ENCODE measurements around the gene HAGHL.
"Not testable (repeated sequence)": the region's sequence is repeated elsewhere in the genome, so short reads cannot be mapped to it uniquely, and the experiment has no call there.

Gene HAGHL

DNA sequence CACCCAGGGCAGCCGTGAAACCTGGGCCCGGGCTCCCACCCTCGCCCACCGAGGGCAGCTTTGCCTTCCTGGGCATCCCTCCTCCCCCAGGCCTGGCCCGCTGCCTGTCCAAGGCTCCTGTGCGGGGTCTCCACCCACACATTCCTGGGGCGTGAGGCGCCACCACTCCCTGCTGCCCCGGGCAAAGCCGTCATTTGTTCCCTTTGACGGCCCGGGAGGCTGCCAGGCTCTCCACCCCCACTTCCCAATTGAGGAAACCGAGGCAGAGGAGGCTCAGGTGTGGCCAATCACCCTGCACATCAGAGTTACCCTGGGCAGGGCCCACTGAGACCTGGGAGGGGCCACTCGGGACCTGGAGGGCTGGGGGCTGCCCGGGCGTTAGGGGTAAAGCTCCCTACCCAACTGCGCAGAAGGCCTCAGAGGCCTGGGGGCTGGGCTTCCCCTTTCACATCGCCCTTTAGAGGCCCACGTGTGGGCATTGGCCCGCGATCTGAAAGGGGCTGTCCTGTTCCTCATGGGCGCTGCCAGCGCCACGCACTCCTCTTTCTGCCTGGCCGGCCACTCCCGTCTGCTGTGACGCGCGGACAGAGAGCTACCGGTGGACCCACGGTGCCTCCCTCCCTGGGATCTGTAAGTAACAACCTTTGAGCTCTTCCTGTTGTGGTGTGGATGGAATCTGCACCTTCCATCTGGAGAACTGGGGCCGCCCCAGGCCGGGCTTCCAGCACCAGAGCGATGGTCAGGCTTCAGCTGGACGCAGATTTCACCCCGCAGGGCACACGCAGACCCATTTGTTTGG, 33.8 kb downstream of the HAGHL start, which contains the start of gene MSLN:
Gene MSLN, plus strand, starts transcription at position 190 of the 799 bp plus-strand sequence. CDS start 1,947 bp downstream, outside the sequence.
- no peak for DNase-seq

DNA sequence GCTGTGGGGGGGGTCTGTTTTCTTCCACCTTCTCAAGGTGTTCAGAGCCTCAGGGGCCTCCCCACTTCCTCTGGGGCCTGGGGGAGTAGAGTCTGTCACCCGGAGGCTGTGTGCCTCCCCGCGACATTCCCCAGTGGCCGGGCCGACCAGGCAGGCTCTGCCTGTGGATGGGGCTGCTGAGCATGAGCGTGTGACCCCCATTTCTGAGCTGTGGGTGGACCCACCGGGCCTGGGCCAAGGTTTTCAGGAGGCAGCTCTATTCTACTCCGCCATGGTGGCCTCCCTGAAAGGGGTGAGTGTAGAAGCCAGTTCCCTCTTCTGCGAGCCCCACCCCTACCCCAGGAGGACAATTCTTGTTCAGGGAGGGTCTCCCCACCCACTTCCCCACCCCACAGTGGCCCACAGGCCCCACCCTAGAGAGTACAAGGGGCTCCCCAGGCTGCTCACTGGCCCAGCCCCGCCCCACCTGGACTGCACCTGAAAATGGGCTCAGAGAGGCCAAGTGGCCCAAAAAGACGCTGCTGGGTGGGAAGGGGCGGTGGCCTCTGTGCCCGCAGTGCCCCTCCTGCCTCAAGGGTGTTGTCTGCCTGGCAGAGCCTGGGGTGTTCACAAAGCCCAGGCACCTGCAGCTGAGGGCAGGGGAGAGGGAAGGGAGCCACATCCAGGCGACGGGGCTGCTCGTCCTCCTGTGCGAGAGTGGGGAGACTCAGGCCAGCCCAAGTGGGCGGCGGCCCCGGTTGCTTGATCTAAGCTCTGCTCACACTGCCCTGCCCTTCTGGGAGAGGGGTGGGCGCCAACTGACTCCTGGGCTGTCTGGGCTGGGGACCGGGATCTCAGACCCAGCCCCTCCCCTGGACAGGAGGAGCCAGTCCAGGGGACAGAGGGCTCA, 35.0 kb downstream of the HAGHL start:
- no peak for DNase-seq

DNA sequence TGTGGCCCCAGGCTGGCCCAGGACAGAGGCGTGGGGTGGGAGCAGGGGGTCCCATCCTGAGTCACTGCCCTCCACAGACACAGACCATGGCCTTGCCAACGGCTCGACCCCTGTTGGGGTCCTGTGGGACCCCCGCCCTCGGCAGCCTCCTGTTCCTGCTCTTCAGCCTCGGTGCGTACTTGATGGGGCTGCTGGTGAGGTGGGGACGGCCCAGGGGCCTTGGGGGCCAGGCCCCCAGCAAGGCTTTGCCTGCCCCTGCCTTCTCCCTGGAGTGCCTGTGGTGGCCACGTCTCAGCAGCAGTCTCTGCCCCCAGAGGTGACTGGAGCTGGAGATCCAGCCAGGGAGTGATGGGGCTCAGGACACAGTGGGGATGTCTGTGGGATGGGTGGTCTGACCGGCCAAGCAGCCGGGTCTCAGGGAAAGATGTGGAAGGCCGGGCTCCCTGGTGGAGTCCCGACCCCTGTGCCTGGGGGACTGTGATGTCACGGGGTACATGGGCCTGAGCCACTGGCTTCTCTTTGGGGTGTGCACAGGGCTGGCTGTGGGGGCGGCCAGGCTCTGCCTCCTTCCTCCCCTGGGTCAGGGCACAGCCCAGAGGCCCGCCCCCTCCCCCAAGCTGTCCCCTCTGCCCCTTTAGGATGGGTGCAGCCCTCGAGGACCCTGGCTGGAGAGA, 35.8 kb downstream of the HAGHL start:
- DNase-seq = no peak

DNA sequence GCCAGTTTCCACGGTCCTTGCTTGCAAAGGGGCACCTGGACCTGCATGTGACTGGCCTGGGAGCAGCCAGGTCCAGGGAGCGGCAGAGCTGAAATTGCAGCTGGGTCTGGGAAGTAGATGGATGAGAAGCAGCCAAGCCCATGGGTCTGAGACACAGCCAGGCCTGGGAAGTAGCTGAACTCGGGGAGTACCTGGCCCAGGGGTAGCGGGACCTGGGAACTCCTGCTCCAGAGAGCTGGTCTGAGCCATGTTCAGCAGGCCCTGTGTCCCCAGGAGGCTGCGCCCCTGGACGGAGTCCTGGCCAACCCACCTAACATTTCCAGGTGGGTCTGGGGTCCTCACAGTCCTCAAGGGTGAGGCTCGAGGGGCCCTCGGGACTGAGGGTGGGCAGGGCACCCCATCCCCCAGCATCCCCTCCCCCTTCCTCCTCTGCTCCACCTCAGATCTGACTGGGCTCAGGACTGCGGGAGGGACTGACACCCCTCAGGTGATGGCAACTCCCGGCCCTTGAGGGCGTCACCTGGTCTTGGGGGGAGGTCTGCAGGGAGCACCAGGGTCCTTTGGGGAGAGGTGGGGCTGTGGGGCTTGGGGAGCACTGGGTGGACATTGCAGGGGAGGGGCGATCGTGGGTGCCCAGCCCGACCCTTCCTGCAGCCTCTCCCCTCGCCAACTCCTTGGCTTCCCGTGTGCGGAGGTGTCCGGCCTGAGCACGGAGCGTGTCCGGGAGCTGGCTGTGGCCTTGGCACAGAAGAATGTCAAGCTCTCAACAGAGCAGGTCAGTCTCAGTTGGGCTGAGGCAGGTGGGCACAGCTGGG, 36.7 kb downstream of the HAGHL start:
- DNase-seq = no peak

DNA sequence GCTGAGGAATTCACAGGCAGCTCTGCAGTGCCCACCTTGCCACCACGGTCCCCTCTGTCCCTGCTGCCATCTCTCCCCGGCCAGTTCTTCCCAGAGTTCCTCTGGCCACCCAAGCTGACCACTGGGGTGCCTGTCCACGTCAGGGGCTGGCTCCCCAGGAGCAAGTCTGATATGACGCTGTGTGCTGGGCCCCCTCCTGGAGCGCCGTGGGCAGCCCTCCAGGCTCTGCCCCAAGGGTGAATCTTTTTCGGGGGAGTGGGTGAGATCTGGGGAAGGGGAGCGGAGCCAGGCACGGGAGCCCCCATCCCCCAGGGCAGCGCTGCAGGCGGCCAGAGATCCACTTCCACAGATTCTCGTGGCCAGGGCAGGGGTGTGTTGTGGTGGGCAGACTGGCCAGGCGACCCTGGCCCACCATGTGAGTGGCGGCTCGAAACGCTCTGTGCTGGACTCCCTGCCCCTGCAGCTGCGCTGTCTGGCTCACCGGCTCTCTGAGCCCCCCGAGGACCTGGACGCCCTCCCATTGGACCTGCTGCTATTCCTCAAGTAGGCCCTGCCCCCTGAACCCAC, 37.4 kb downstream of the HAGHL start:
- no peak for DNase-seq

DNA sequence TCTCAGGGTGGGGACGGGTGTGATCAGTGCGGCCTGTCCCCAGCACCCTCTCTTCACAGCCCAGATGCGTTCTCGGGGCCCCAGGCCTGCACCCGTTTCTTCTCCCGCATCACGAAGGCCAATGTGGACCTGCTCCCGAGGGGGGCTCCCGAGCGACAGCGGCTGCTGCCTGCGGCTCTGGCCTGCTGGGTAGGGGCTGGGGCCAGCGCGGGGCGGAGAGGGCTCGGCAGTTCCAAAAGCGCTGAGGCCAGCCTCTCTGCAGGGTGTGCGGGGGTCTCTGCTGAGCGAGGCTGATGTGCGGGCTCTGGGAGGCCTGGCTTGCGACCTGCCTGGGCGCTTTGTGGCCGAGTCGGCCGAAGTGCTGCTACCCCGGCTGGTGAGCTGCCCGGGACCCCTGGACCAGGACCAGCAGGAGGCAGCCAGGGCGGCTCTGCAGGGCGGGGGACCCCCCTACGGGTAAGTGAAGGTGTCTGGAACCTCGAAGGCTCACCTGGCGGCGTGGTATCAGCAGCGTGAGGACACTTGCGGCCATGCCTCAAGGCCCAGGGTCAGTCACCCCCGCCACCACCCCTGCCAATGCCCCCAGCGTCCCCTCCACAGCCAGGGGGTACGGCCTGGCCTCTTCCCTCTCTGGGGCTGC, 38.1 kb downstream of the HAGHL start:
- no peak for DNase-seq

DNA sequence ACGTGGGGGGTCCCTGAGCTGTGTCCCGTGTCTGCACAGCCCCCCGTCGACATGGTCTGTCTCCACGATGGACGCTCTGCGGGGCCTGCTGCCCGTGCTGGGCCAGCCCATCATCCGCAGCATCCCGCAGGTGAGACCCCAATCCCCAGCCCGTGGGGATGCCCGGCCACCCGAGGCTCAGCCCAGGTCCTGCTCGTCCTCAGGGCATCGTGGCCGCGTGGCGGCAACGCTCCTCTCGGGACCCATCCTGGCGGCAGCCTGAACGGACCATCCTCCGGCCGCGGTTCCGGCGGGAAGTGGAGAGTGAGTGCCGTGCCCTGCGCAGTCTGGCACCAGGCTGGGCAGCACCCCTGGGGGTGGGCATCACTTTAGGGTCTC, 38.6 kb downstream of the HAGHL start:
- no peak for DNase-seq

DNA sequence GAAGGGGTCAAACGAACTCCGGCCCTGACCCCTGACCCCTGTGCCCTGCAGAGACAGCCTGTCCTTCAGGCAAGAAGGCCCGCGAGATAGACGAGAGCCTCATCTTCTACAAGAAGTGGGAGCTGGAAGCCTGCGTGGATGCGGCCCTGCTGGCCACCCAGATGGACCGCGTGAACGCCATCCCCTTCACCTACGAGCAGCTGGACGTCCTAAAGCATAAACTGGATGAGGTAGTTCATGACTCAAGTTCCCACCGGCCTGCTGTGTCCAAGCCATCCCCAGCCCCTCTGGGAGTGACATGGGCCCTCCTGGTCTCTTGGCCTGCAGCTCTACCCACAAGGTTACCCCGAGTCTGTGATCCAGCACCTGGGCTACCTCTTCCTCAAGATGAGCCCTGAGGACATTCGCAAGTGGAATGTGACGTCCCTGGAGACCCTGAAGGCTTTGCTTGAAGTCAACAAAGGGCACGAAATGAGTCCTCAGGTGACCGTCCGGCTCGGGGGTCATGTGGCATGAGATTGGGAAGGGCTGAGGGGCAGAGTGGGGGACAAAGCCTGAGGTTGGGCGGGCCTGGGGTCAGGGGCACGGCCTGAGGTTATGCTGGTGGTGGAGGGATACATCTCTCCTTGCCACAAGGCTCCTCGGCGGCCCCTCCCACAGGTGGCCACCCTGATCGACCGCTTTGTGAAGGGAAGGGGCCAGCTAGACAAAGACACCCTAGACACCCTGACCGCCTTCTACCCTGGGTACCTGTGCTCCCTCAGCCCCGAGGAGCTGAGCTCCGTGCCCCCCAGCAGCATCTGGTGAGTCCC, 39.3 kb downstream of the HAGHL start:
- no peak for DNase-seq

DNA sequence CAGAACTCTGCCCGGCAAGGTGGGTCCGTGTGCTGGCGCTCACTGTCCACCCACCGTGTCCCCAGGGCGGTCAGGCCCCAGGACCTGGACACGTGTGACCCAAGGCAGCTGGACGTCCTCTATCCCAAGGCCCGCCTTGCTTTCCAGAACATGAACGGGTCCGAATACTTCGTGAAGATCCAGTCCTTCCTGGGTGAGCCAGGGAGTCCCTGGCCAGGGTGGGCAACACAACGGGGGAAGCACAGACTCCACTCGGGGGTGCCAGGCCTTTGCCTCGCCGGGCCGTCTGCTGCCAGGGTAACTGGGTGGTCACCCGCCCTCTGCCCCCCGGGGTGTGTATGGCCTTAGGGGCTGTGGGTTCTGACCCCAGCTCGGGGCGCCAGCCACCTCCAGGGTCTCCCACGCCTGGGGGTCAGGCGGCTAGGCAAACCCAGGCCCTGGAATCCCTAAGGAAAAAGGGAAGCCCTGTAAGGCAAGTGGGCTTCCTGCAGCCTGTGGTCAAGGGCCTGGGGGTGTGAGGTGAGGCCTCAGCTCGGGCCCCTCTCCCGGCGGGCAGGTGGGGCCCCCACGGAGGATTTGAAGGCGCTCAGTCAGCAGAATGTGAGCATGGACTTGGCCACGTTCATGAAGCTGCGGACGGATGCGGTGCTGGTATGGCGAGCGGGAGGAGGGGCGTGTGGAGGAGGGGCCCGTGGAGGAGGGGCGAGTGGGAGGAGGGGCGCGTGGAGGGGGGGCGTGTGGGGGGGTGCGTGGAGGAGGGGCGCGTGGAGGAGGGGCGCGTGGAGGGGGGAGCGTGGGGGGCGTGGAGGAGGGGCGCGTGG, 40.1 kb downstream of the HAGHL start:
- DNase-seq = no peak

DNA sequence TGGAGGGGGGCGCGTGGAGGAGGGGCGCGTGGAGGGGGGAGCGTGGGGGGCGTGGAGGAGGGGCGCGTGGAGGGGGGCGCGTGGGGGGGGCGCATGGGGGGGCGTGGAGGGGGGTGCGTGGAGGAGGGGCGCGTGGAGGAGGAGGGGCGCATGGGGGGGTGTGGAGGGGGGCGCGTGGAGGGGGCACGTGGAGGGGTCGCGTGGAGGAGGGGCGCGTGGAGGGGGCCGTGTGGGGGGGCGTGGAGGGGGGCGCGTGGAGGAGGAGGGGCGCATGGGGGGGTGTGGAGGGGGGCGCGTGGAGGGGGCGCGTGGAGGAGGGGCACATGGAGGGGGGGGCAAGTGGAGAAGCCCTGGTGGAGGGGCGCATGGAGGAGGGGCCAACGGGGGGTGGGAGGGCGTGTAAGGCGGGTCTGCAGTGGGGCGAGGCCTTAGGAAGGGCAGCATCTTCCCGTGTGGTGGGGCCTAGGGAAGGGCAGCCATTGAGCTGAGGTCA, 40.9 kb downstream of the HAGHL start:
- no peak for DNase-seq

DNA sequence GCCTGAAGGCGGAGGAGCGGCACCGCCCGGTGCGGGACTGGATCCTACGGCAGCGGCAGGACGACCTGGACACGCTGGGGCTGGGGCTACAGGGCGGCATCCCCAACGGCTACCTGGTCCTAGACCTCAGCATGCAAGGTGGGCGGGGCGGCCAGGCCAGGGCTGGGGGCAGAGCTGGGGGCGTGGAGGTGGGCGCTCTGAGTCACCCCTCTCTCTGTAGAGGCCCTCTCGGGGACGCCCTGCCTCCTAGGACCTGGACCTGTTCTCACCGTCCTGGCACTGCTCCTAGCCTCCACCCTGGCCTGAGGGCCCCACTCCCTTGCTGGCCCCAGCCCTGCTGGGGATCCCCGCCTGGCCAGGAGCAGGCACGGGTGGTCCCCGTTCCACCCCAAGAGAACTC, 41.5 kb downstream of the HAGHL start:
- no peak for DNase-seq

DNA sequence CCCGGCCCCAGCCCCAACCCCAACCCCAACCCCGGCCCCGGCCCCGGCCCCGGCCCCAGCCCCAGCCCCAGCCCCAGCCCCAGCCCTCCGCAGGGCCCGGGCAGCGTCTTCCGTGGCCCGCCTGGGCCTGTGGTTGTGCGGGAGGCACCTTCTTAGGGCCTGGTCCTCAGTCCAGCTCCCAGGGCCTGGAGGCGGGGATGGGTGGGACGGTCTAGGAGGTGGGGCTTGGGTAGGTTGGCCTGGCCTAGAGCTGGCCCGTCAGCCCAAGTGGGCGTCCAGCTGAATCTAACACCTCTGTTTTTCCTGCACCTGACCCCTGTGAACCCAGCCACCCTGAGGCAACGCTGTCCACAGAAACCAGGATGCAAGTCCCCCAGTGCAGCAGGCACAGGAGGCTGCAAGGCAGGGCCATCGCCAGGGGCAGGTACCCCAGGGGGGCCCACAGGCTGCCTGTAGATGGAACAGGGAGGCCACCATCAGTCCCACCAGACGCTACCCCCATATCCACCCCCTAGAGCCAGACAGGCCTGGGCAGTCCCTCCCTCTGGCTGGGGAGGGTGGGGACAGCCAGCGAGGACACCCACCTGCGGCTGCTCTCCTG, 42.4 kb downstream of the HAGHL start:
- DNase-seq = no peak

DNA sequence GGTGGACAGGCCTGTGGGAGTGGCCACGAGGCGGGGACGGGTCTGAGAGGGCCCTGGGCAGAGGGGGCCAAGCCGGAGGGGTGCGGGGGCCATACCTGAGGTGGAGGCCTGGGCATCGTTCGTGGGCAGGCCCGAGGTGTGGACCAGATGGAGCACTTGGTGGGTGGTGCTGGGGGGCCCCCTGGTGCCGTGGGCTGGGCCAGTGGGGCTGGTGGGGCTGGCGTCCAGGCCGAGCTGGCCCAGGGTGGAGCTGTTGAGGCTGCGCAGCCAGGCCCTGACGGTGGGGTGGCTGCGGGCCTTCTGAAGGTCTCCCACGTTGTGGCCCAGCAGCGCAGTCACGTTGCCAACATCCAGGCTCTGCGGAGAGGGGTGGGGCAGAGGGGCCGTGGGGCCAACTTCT, 43.0 kb downstream of the HAGHL start:
- DNase-seq = no peak

DNA sequence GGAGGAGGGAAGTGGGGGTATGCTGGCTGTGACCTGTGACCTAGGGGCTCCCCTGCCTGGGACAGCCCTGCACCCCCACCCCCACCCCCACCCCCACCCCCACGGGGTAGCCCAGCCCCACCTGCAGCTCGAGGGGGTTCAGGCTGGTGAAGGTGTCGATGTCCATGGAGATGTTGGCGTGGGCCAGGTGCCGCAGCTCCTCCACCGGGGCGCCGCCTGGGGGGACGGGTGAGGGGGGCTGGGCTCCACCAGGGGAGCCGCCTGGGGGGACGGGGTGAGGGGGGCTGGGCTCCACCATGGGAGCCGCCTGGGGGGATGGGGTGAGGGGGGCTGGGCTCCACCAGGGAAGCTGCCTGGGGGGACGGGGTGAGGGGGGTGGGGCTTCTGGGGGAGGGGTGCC, 43.5 kb downstream of the HAGHL start:
- no peak for DNase-seq

DNA sequence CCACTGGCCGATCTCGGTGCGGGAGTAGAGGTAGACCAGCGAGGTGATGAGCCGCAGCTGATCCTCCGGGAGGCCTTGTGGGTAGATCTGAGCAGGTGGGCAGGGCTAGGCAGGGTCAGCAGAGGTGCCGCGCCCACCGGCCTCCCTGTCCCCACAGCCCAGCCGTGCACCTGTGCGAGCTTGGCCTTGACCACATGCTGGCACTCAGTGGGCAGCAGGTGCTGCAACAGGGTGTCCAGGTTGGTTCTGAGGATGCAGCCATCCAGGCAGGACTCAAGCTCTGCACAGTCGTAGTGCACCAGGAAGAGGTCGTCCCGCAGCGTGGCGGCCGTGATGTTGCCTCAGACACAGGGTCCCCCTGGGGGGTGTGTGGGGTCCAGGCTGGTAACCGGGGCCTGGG, 46.1 kb downstream of the HAGHL start:
- no peak for DNase-seq

DNA sequence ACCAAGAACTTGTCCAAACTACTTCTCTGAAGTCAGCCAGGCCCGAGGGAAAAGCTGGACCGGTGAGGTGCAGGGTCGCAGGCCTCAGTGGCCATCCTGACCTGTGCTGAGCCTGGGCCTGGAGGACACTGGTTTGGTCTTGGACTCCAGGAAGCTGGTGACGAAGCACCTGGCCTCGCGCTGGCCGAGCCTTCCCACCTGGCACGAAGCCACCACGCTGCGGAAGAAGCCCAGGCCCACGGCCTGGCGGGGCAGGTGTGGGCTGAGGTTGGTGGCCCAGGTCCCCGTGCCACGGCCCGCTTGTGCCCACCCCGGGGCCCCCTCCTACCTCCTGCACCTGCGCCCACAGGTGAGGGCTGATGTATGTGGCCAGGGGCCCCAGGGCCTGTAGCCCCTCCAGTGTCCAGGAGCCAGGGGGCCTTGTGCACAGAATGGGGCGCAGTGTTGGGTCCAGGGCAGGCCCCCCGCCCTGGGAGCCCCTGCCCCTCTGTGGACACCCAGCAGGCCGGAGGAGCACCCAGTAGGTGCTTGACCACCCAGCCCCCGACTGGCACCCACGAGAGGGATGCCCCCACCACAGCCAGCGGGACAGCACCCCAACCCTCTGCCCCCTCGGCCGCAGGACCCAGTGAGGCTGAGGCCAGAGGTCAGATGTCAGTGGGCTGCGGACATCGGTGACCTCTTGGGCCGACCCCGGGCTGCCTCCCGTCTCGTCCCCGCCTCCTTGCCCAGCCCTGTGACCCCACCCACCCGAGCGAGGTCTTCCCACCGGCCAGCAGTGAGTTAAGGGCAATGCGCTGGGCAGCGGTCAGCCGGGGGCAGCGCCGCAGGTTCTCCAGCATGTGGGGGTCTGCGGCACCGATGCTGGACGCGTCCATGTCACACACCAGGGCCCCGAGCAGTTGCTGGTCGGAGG, 47.4 kb downstream of the HAGHL start:
- no peak for DNase-seq

DNA sequence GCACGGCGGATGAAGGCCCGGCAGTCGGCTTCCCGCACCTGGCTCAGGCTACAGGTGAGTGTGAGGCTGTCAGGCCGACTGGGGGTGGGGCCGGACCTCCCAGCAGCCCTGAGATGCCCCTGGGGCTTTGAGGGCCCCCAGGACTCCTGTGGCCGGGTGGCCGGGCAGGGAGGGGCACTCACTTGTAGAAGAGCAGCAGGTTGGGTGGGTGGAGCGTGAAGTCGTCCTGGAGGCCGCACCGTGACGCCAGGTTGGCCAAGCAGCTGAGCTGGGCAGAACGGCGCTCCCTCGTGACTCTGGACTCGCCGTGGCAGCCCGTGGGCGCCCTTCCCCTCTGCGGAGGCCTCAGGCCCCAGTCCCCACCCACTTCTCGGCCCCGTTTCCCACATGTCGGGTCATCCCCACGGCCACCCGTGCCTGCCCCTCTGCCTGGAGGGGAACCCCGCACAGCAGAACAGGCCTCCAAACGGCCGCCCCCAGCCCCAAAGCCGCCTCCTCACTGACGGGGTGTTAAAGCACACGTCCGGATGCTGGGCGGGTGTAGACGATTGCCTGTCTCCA, 48.4 kb downstream of the HAGHL start:
- no peak for DNase-seq

DNA sequence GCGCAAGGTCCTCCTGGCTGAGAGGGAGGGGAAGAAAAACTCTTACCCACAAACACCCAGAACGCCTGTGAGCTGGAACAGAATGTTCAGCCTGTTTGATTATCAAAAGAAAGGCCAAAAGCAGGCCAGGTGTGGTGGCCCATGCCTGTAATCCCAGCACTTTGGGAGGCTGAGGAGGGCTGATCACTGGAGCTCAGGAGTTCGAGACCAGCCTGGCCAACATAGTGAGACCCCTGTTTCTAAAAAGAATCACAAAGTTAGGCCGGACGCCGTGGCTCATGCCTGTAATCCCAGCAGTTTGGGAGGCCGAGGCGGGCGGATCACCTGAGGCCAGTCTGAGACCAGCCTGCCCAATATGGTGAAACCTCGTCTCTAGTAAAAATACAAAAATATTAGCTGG, 49.4 kb downstream of the HAGHL start:
- DNase-seq = not testable (repeated sequence)
